Measurements from ENCODE around the gene HPCA. TPM values are rescaled to one million over a fixed set of nuclear protein-coding genes. Genes with fewer than 3 reads are reported as not detected.
A peak's percentile ranks its signal among the peaks of the same experiment; 100 is the strongest.

The HPCA gene
- total RNA-seq, 2 donors from 2014 or later = 1.2 TPM; not detected in 1

- Histone ChIP-seq H3K27ac (ENCODE audit: low read depth, low read length) (no peak overlapping the region), H3K9ac (ENCODE audit: extremely low read depth, low read length, poor library complexity, severe bottlenecking) (no peak overlapping the region), H3K9me3 (ENCODE audit: control insufficient read depth, low read length) (no peaks in the 10 kb centered on the region), H3K27me3 (ENCODE audit: control insufficient read depth, insufficient read depth, low read length, poor library complexity, severe bottlenecking) (peaks cover 30% of the 10 kb centered on the region), H3K36me3 (ENCODE audit: control insufficient read depth, insufficient read depth, low read length) (peaks cover 3% of the 10 kb centered on the region), H3K4me3 (ENCODE audit: low read length) (no peak overlapping the region), H3K4me1 (ENCODE audit: control insufficient read depth, insufficient read depth, low read length) (peaks cover 6% of the 10 kb centered on the region)
- no peak for DNase-seq
- H3K9me3 Mint-ChIP-seq = no peaks in the 10 kb centered on the region
- H3K27ac Mint-ChIP-seq = no peak overlapping the region
- peak overlapping the region; percentile 54 for H3K4me3 Mint-ChIP-seq
- peaks cover 21% of the 10 kb centered on the region for H3K4me1 Mint-ChIP-seq
- 95 to 98% methylated on average over 5 to 9 of the region's 9 CpGs for WGBS, 2 experiments (ENCODE audit: insufficient coverage in 1 of 2, insufficient read length in 1 of 2)
- H3K36me3 Mint-ChIP-seq (ENCODE audit: low read depth) = peaks cover 5% of the 10 kb centered on the region
- no peak for TF ChIP-seq CTCF (conservative IDR thresholded peaks at IDR 0.05)
- H3K27me3 Mint-ChIP-seq (ENCODE audit: insufficient read depth) = peaks cover 45% of the 10 kb centered on the region
Observed at GRCh38 chr1:32868806-32869455, 17.4 kb upstream of the HPCA start.

- Histone ChIP-seq H3K4me3 (ENCODE audit: low read length) (peak overlapping the region; percentile 35), H3K27me3 (ENCODE audit: control insufficient read depth, insufficient read depth, low read length, poor library complexity, severe bottlenecking) (peaks cover 30% of the 10 kb centered on the region), H3K9me3 (ENCODE audit: control insufficient read depth, low read length) (no peaks in the 10 kb centered on the region), H3K36me3 (ENCODE audit: control insufficient read depth, insufficient read depth, low read length) (peaks cover 3% of the 10 kb centered on the region), H3K4me1 (ENCODE audit: control insufficient read depth, insufficient read depth, low read length) (peaks cover 6% of the 10 kb centered on the region), H3K27ac (ENCODE audit: low read depth, low read length) (no peak overlapping the region), H3K9ac (ENCODE audit: extremely low read depth, low read length, poor library complexity, severe bottlenecking) (no peak overlapping the region)
- Mint-ChIP-seq H3K9me3 (no peaks in the 10 kb centered on the region), H3K36me3 (ENCODE audit: low read depth) (no peaks in the 10 kb centered on the region), H3K4me3 (peak overlapping the region; percentile 54), H3K27ac (no peak overlapping the region), H3K27me3 (ENCODE audit: insufficient read depth) (peaks cover 48% of the 10 kb centered on the region), H3K4me1 (peaks cover 21% of the 10 kb centered on the region)
- no peak for TF ChIP-seq CTCF (conservative IDR thresholded peaks at IDR 0.05)
- WGBS, 2 experiments (ENCODE audit: insufficient coverage in 1 of 2, insufficient read length in 1 of 2) = 53 to 65% methylated on average over 11 to 16 of the region's 16 CpGs
- peak; percentile 61 for DNase-seq
Observed at GRCh38 chr1:32869923-32870614, 16.2 kb upstream of the HPCA start.

- Mint-ChIP-seq H3K4me3 (peak within 1 kb of the TSS; percentile 59), H3K9me3 (no peaks in the 10 kb centered on the region), H3K27me3 (ENCODE audit: insufficient read depth) (peaks cover 53% of the 10 kb centered on the region), H3K4me1 (peaks cover 24% of the 10 kb centered on the region), H3K27ac (no peak within 1 kb of the TSS), H3K36me3 (ENCODE audit: low read depth) (no peaks in the 10 kb centered on the region)
- WGBS, 2 experiments (ENCODE audit: insufficient coverage in 1 of 2, insufficient read length in 1 of 2) = 3 to 4% methylated on average over 17 to 99 of the region's 99 CpGs
- no peaks in the 10 kb centered on the region for H3K9me3 ChIP-seq (ENCODE audit: control insufficient read depth, low read length)
- H3K4me1 ChIP-seq (ENCODE audit: control insufficient read depth, insufficient read depth, low read length) = peaks cover 6% of the 10 kb centered on the region
- peak within 1 kb of the TSS; percentile 60 for H3K4me3 ChIP-seq (ENCODE audit: low read length)
- no peak within 1 kb of the TSS for H3K9ac ChIP-seq (ENCODE audit: extremely low read depth, low read length, poor library complexity, severe bottlenecking)
- peak; percentile 78 for DNase-seq
- TF ChIP-seq CTCF (conservative IDR thresholded peaks at IDR 0.05) = no peak
- H3K27me3 ChIP-seq (ENCODE audit: control insufficient read depth, insufficient read depth, low read length, poor library complexity, severe bottlenecking) = peaks cover 30% of the 10 kb centered on the region
- peaks cover 3% of the 10 kb centered on the region for H3K36me3 ChIP-seq (ENCODE audit: control insufficient read depth, insufficient read depth, low read length)
- no peak within 1 kb of the TSS for H3K27ac ChIP-seq (ENCODE audit: low read depth, low read length)
Observed at GRCh38 chr1:32870615-32871363, 15.5 kb upstream of the HPCA start, which contains the start of gene FNDC5. Gene FNDC5 (minus strand): TSS chr1:32870912.

Data from endodermal cell (in vitro differentiated cells).